GM21825 (cell line): ENCODE data around the gene PIGM.
"Not testable (repeated sequence)": the region's sequence is repeated elsewhere in the genome, so short reads cannot be mapped to it uniquely, and the experiment has no call there.

ENCODE experiments used
- ATAC-seq: cut with Tn5 transposase; IDR thresholded peaks from one replicate; pipeline ENCODE4 v1.9.1; 2021; ENCODE audit warnings: mild to moderate bottlenecking, moderate library complexity; ENCODE audit not compliant: unreplicated experiment

Gene PIGM

GRCh38 chr1:160061369-160062229 lies 29.8 kb upstream of the PIGM start:
- ATAC-seq, result no peak

- no peak for ATAC-seq
Observed at GRCh38 chr1:160058087-160058486, 26.3 kb upstream of the PIGM start.

GRCh38 chr1:160056648-160057169 lies 24.9 kb upstream of the PIGM start:
- no peak for ATAC-seq

GRCh38 chr1:160053548-160054365 lies 22.0 kb upstream of the PIGM start:
- no peak for ATAC-seq

GRCh38 chr1:160052936-160053335 lies 21.1 kb upstream of the PIGM start:
- ATAC-seq, result no peak

- no peak for ATAC-seq
Observed at GRCh38 chr1:160050619-160051018, 18.8 kb upstream of the PIGM start.

GRCh38 chr1:160050182-160050581 lies 18.4 kb upstream of the PIGM start:
- ATAC-seq, result not testable (repeated sequence)

- no peak for ATAC-seq
Observed at GRCh38 chr1:160049101-160049500, 17.3 kb upstream of the PIGM start.

GRCh38 chr1:160048335-160048734 lies 16.5 kb upstream of the PIGM start:
- no peak for ATAC-seq

- ATAC-seq, result no peak
Observed at GRCh38 chr1:160047111-160047991, 15.6 kb upstream of the PIGM start.

- no peak for ATAC-seq
Observed at GRCh38 chr1:160046494-160047110, 14.8 kb upstream of the PIGM start.

- ATAC-seq, result no peak
Observed at GRCh38 chr1:160045653-160046052, 13.9 kb upstream of the PIGM start.

GRCh38 chr1:160043543-160043942 lies 11.8 kb upstream of the PIGM start:
- ATAC-seq, result no peak

- ATAC-seq, result no peak
Observed at GRCh38 chr1:160040476-160040875, 8.7 kb upstream of the PIGM start.

GRCh38 chr1:160032165-160032820 lies 503 bp upstream of the PIGM start:
- no peak for ATAC-seq

GRCh38 chr1:160030657-160031364 lies 979 bp downstream of the PIGM start:
- no peak for ATAC-seq

- ATAC-seq, result no peak
Observed at GRCh38 chr1:160028426-160028825, 3.4 kb downstream of the PIGM start.

- ATAC-seq, result no peak
Observed at GRCh38 chr1:160025314-160025713, 6.5 kb downstream of the PIGM start.

- no peak for ATAC-seq
Observed at GRCh38 chr1:160024195-160024905, 7.4 kb downstream of the PIGM start.
